ENCODE results near the gene GCFC2.

Gene GCFC2

GRCh38 chr2:75622929-75623328 is 87.8 kb downstream of the GCFC2 start:
- DNase-seq (ENCODE audit: low spot score): no peak

GRCh38 chr2:75622500-75622899 is 88.2 kb downstream of the GCFC2 start:
- no peak for DNase-seq (ENCODE audit: low spot score)

GRCh38 chr2:75621228-75621627 is 89.5 kb downstream of the GCFC2 start:
- no peak for DNase-seq (ENCODE audit: low spot score)

GRCh38 chr2:75619956-75620740 is 90.6 kb downstream of the GCFC2 start:
- DNase-seq (ENCODE audit: low spot score): no peak

GRCh38 chr2:75616933-75617332 is 93.8 kb downstream of the GCFC2 start:
- DNase-seq (ENCODE audit: low spot score): no peak

GRCh38 chr2:75616406-75616805 is 94.3 kb downstream of the GCFC2 start:
- DNase-seq (ENCODE audit: low spot score): no peak

- no peak for DNase-seq (ENCODE audit: low spot score)
Observed at GRCh38 chr2:75614162-75614651, 96.5 kb downstream of the GCFC2 start.

GRCh38 chr2:75612862-75613243 is 97.9 kb downstream of the GCFC2 start:
- no peak for DNase-seq (ENCODE audit: low spot score)
